ENCODE data around the gene TBC1D10A.

- no peak for TF ChIP-seq TAF1 (IDR thresholded peaks at IDR 0.05; ENCODE audit: low read depth, low read length)
- TF ChIP-seq POLR2A (IDR thresholded peaks at IDR 0.05; ENCODE audit: low read depth, low read length): no peak
- no peak for TF ChIP-seq POU2F2 (IDR thresholded peaks at IDR 0.05; ENCODE audit: low read depth, low read length)
- TF ChIP-seq PAX5 (IDR thresholded peaks at IDR 0.05; ENCODE audit: insufficient read depth, low read length, severe bottlenecking): no peak
These were observed 14.7 kb downstream of the TBC1D10A start for GRCh38 chr22:30312053-30312452.

Measured in GM12891 (cell line).